WI38 (cell line): ENCODE measurements around the gene IL26.

Experiments
- H3K4me3 ChIP-seq: 2 replicates; pipeline ENCODE4 v1.5.1; 2011; ENCODE audit warnings: low read depth, mild to moderate bottlenecking, control low read depth, low read length
- TF ChIP-seq, protein P1 (sequence below): IDR thresholded peaks from 2 replicates; pipeline ENCODE4 v1.5.1; 2012; ENCODE audit warnings: low read depth, mild to moderate bottlenecking, control low read depth, low read length

The IL26 gene

GRCh38 chr12:68154779-68155178, 70.8 kb downstream of the IL26 start:
- no peak overlapping the region for H3K4me3 ChIP-seq
- TF ChIP-seq, protein P1, sequence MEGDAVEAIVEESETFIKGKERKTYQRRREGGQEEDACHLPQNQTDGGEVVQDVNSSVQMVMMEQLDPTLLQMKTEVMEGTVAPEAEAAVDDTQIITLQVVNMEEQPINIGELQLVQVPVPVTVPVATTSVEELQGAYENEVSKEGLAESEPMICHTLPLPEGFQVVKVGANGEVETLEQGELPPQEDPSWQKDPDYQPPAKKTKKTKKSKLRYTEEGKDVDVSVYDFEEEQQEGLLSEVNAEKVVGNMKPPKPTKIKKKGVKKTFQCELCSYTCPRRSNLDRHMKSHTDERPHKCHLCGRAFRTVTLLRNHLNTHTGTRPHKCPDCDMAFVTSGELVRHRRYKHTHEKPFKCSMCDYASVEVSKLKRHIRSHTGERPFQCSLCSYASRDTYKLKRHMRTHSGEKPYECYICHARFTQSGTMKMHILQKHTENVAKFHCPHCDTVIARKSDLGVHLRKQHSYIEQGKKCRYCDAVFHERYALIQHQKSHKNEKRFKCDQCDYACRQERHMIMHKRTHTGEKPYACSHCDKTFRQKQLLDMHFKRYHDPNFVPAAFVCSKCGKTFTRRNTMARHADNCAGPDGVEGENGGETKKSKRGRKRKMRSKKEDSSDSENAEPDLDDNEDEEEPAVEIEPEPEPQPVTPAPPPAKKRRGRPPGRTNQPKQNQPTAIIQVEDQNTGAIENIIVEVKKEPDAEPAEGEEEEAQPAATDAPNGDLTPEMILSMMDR = no peak
